H54 (cell line): Measurements from ENCODE around the gene CRELD2.
A peak's percentile ranks its signal among the peaks of the same experiment; 100 is the strongest.

Experiments used
- DNase-seq: peaks from one replicate; pipeline ENCODE4 v3.0.0; 2011; ENCODE audit warnings: low spot score, mixed read lengths; ENCODE audit not compliant: insufficient read length
- FAIRE-seq: peaks from 3 replicates; lab custom pipeline; 2011; peaks lifted over from hg19 to GRCh38; lab: Jason Lieb, UNC
- POLR2A ChIP-seq: IDR thresholded peaks from 2 replicates; pipeline ENCODE4 v1.6.1; 2011; ENCODE audit warnings: low read depth, mild to moderate bottlenecking, low read length

Gene CRELD2

GRCh38 chr22:49946612-49947295, 28.3 kb downstream of the CRELD2 start:
- no peak for FAIRE-seq
- TF ChIP-seq POLR2A: no peak

GRCh38 chr22:49947296-49947622, 28.8 kb downstream of the CRELD2 start:
- FAIRE-seq: no peak

More at GRCh38 chr22:49946612-49947295, 28.3 kb downstream of the CRELD2 start:
- no peak for DNase-seq

GRCh38 chr22:49948116-49948957, 29.9 kb downstream of the CRELD2 start:
- DNase-seq: no peak
- no peak for FAIRE-seq
- no peak for TF ChIP-seq POLR2A

More at GRCh38 chr22:49947296-49947622, 28.8 kb downstream of the CRELD2 start:
- TF ChIP-seq POLR2A: no peak
- DNase-seq: no peak

DNA sequence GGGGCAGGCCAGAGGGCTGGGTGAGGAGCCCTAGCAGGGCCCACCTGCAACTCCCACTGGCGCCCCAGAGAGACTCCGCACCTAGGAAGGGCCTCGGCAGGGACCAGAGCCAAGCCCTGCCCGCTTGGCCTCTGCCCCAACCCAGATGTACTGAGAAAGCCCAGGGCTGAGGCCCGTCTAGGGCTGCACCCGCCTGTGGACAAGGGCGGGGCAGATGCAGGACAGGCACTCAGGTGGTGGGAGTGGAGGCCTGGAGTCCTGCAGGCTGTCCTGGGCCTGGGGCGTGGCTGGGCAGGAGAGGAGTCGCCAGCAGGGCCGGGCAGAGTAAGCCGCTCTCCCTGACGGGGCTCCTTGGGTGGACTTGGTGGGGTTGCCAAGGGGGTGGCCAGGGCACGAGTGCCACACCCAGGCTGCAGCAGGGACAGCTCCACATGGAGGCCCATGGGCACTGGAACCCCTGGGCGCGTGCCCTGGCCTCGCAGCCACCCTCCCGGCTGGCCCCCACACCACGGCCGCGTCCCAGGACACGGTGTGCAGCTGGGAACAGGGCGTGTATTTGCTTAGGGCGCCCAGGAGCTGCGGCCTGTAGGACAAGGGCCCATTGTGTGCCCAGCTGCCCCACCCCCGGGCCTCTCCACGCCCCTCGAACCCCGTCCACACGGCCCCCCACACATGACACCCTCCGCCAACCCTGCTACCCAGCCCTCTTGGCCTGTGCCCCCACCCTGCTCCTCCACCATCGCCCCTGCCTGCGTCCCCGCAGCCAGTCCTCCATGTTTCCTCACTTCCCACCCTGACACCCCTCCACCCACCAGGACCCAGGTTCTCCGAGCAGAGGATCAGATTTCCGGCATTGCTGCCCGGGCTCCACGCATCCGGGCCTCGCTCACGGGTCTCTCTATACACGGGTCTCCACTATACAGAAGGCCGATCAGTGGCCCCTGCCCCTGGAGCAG, 30.8 kb downstream of the CRELD2 start:
- TF ChIP-seq POLR2A: no peak
- DNase-seq (no peak), FAIRE-seq (no peak)

DNA sequence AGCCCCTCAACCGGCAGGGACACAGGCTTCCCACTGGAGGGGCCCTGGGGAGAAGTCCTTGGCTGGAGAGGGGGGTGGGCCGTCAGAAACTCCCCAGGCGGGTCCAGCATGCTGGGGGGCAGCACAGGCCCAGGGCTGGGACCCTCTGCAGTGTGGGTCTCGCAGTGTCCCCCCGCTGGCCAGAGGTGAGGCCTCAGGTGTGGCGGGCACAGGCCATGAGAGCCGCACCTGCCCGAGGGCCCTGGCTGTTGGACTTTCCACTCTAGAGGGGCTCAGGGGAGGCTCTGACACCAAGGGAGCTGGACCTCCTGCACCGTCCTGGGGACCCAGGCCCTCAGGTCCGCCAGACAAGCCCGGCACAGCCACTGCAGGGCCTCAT, 31.5 kb downstream of the CRELD2 start:
- no peak for FAIRE-seq
- TF ChIP-seq POLR2A: no peak
- no peak for DNase-seq

DNA sequence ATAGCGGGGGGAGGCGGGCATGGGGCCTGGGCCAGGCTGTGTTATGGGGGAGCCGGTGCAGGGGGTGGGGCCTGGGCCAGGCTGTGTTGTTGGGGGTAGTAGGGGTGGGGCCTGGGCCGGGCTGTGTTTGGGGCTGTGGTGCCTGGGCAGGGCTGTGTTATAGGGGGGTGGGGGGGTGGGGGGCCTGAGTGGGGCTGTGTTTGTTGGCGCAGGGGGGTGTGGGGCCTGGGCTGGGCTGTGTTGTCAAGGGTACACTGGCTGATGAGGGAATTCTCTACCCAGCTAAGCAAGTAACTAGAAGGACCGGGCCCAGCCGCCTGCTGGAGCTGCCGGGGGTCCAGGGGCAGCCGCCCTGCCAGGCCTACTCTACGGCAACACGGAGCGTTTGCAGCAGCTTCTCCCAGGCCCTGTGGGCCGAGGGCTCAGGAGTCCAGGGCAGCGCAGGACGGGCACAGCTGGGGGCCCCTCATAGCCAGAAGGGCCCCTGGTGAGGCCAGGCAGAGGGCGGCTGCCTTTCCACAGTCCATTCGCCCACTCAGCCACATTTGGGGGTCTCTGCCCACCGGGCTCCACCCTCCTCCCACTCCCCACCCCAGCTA, 32.1 kb downstream of the CRELD2 start:
- no peak for DNase-seq
- no peak for FAIRE-seq
- TF ChIP-seq POLR2A: no peak

GRCh38 chr22:49951000-49951677, 32.7 kb downstream of the CRELD2 start:
- DNase-seq: no peak
- TF ChIP-seq POLR2A: no peak
- no peak for FAIRE-seq

GRCh38 chr22:49951678-49951985, 33.2 kb downstream of the CRELD2 start:
- no peak for TF ChIP-seq POLR2A
- no peak for DNase-seq
- no peak for FAIRE-seq

DNA sequence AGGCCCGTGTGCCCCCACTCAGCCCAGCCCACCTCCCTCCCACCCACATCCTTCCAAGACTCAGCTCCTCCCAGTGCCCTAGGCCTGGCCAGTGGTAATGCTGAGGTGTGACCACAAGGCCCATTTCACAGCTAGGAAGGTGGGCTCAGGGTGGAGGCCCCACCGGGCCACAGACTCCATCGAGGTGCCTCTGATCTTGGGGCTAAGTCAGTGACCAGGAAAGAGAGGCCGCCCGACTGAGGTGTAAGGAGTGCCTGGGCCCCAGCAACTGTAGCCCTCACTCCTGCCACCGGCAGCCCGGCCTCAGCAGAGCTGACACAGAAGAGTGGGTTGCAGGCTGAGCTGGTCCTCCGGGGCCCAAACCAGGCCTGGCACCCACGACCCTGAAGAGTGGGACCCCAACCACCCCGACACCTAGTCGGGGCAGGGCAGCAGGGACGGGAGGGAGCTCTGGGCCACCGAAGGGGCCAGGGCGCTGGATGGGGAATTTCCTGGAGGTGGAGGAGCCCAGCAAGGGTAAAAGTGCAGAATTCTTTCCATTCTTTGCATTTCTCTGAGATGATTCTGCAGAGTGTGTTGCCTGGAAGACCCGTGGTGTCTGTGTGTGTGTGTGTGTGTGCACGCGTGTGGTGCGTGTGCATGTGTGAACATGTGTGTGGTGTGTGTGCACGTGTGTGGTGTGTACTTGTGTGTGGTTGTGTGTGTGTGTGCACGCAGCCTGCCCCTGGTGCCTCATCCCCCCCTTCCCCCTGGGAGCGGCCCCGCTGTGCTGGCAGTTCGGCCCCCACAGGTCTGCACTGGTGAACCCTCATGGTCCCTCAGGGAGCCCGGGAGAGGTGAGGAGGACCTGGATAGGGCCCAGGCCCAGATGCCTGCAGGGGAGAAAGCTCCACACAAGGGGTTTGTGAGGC, 33.8 kb downstream of the CRELD2 start:
- peak; percentile 6 for FAIRE-seq
- no peak for TF ChIP-seq POLR2A
- DNase-seq: peak; percentile 75

DNA sequence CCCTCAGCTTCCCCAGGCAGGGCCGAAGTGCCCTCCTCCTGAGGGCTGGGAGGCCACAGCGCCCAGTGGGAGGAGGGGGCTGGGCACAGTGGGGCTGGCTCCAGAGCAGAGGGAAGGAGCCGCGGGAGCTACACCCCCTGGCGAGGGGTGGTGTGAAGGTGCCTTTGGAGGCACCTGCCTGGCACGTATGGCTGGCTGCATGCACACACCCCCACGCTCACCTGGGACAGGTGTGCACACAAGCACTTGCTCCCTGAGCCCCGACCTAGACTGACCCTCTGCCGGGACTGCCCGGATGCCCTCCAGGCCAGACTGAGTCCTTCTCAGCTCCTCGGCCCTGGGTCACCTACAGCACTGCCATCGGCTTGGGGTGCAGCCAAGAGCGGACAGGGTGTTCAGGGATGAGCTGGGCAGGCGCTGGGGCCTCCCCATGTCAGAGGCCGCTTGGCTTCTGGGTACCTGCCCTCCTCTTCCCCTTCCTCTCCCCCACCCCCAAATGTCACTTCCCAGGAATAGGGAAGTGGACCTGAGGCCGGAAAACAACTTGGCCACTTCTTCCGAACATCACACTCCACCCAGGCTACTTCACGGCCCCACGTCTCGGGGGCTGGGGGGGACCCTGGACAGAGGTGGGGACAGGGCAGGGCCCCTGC, 34.7 kb downstream of the CRELD2 start:
- DNase-seq: no peak
- no peak for TF ChIP-seq POLR2A
- FAIRE-seq: no peak

- FAIRE-seq (no peak), DNase-seq (no peak)
- TF ChIP-seq POLR2A: no peak
These were observed 35.4 kb downstream of the CRELD2 start for GRCh38 chr22:49953680-49954344.
